Caco-2 (cell line): ENCODE results near the gene PPP1R12A. TPM values are rescaled to one million over a fixed set of nuclear protein-coding genes. Genes with fewer than 3 reads are reported as not detected.

ENCODE experiments used
- BruUV-seq: library from RNA; stranded (reverse); fragments of 400-500 nt; replicated peaks from 2 replicates; lab custom pipeline; 2021; lab: Mats Ljungman, UMichigan
- CTCF ChIA-PET: fragments of 300-600 bp; sonication (Branson Sonifier 250); formaldehyde crosslinking; loops from one replicate; lab custom pipeline; 2022; ENCODE audit warnings: antibody characterized with exemption; lab: Charles Lee
- POLR2A ChIA-PET: fragments of 300-600 bp; sonication (Branson Sonifier 250); formaldehyde crosslinking; loops from one replicate; lab custom pipeline; 2022; ENCODE audit warnings: antibody characterized with exemption; lab: Charles Lee
- DNase-seq, 2 experiments: peaks; one replicate each; pipeline versions ENCODE4 v3.0.0 to v3.0.0-alpha.2; 2020 to 2022
- H3K27me3 ChIP-seq: replicated peaks from 2 replicates; pipeline ENCODE4 v1.6.0; 2011; ENCODE audit warnings: low read length; ENCODE audit not compliant: control insufficient read depth, insufficient read depth
- H3K36me3 ChIP-seq: 2 replicates; pipeline ENCODE4 v1.5.1; 2011; ENCODE audit warnings: low read length; ENCODE audit not compliant: control insufficient read depth, insufficient read depth
- H3K4me1 ChIP-seq: fragments of 250-450 bp; sonication (Bioruptor Pico); 2 replicates; pipeline ENCODE4 v1.5.1; 2020; ENCODE audit warnings: mild to moderate bottlenecking
- H3K4me3 ChIP-seq: 2 replicates; pipeline ENCODE4 v1.5.1; 2011; ENCODE audit warnings: low read depth, mild to moderate bottlenecking, control low read depth, low read length
- H3K9me3 ChIP-seq: fragments of 250-450 bp; sonication (Bioruptor Pico); 2 replicates; pipeline ENCODE4 v1.5.1; 2020; ENCODE audit warnings: mild to moderate bottlenecking, moderate library complexity
- H3K27ac Mint-ChIP-seq: one replicate; pipeline ENCODE4 v1.8.0; 2022; ENCODE audit warnings: mixed read lengths; ENCODE audit not compliant: unreplicated experiment
- H3K27me3 Mint-ChIP-seq: one replicate; pipeline ENCODE4 v1.8.0; 2022; ENCODE audit warnings: mixed read lengths; ENCODE audit not compliant: insufficient read depth, unreplicated experiment
- H3K36me3 Mint-ChIP-seq: one replicate; pipeline ENCODE4 v1.8.0; 2022; ENCODE audit warnings: mild to moderate bottlenecking, mixed read lengths; ENCODE audit not compliant: insufficient read depth, unreplicated experiment
- H3K4me1 Mint-ChIP-seq: one replicate; pipeline ENCODE4 v1.8.0; 2022; ENCODE audit warnings: low read depth, mixed read lengths; ENCODE audit not compliant: unreplicated experiment
- H3K4me3 Mint-ChIP-seq: one replicate; pipeline ENCODE4 v1.8.0; 2022; ENCODE audit warnings: mild to moderate bottlenecking, moderate library complexity, mixed read lengths; ENCODE audit not compliant: unreplicated experiment
- H3K9me3 Mint-ChIP-seq: one replicate; pipeline ENCODE4 v1.8.0; 2022; ENCODE audit warnings: mixed read lengths; ENCODE audit not compliant: unreplicated experiment
- CTCF ChIP-seq, 2 experiments: fragments of 200-600 bp in 1 of 2; IDR thresholded peaks; 1 replicate in 1 of 2; 2 replicates in 1 of 2; pipeline versions ENCODE4 v1.5.1 to v1.8.0; 2011 to 2022; ENCODE audit warnings: antibody characterized with exemption in 1 of 2, control low read depth in 1 of 2, inconsistent platforms in 1 of 2, low read depth in 1 of 2, low read length in 1 of 2, mild to moderate bottlenecking in 1 of 2, moderate library complexity in 1 of 2; ENCODE audit not compliant: insufficient read depth in 1 of 2, severe bottlenecking in 1 of 2, unreplicated experiment in 1 of 2
- intact Hi-C: fragments of 100-400 bp; cut with micrococcal nuclease; formaldehyde crosslinking; loops from one replicate; pipeline ENCODE4 v1.10.0; 2022; ENCODE audit not compliant: unreplicated experiment
- total RNA-seq: library from RNA; stranded (reverse); gene quantifications from 2 replicates; pipeline ENCODE4 v1.2.3, GENCODE V29; 2022

PPP1R12A gene
- total RNA-seq, 1 experiment from 2014 or later: 62.5 TPM

GRCh38 chr12:79850610-79851299 is 84.1 kb downstream of the PPP1R12A start:
- intact Hi-C loops: no loop called here
- BruUV-seq: no TSS peak
- Mint-ChIP-seq H3K27ac (no peak overlapping the region), H3K4me3 (no peak overlapping the region), H3K4me1 (no peaks in the 10 kb centered on the region), H3K36me3 (peaks cover 11% of the 10 kb centered on the region), H3K27me3 (no peaks in the 10 kb centered on the region), H3K9me3 (no peaks in the 10 kb centered on the region)
- Histone ChIP-seq H3K36me3 (no peaks in the 10 kb centered on the region), H3K9me3 (no peaks in the 10 kb centered on the region), H3K27me3 (no peaks in the 10 kb centered on the region), H3K4me1 (no peaks in the 10 kb centered on the region), H3K4me3 (no peak overlapping the region)
- ChIA-PET CTCF (no interaction called here), POLR2A (no interaction called here)
- no peak for DNase-seq
- TF ChIP-seq CTCF (IDR thresholded peaks at IDR 0.05; ENCODE audit: insufficient read depth in 1 of 2, low read depth in 1 of 2, low read length in 1 of 2, severe bottlenecking in 1 of 2, unreplicated experiment in 1 of 2): no peak

DNA sequence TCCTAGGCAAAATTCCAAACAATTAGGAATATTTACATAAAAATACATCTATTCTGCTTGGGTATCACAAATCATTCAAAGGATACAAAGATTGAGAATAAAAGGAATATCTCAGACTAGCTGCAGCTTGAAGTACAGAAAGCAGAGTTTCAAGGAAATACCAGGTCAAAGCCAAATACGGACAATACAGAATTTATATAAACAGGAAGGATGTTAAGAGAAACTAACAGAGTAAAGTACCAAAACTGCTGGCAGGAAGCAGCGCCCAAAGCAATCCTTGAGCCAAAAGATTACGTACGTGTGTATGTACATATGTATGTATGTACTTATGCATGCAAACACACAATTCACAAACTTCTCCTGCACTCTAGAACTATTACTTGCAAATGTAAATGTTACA is 86.6 kb downstream of the PPP1R12A start:
- peaks cover 12% of the 10 kb centered on the region for H3K4me1 ChIP-seq
- Mint-ChIP-seq H3K27me3 (no peaks in the 10 kb centered on the region), H3K4me1 (peaks cover 15% of the 10 kb centered on the region), H3K27ac (no peak overlapping the region), H3K4me3 (no peak overlapping the region), H3K9me3 (peaks cover 11% of the 10 kb centered on the region), H3K36me3 (peaks cover 16% of the 10 kb centered on the region)
- no peak for DNase-seq
- TF ChIP-seq CTCF (IDR thresholded peaks at IDR 0.05; ENCODE audit: insufficient read depth in 1 of 2, low read depth in 1 of 2, low read length in 1 of 2, severe bottlenecking in 1 of 2, unreplicated experiment in 1 of 2): no peak
- H3K9me3 ChIP-seq: no peaks in the 10 kb centered on the region
- H3K27me3 ChIP-seq: no peaks in the 10 kb centered on the region
- BruUV-seq: no TSS peak
- H3K4me3 ChIP-seq: no peak overlapping the region
- H3K36me3 ChIP-seq: no peaks in the 10 kb centered on the region
- POLR2A ChIA-PET: no interaction called here
- intact Hi-C loops: no loop called here
- CTCF ChIA-PET: no interaction called here

GRCh38 chr12:79847417-79847816 is 87.5 kb downstream of the PPP1R12A start:
- Mint-ChIP-seq H3K36me3 (peaks cover 23% of the 10 kb centered on the region), H3K27ac (no peak overlapping the region), H3K4me1 (peaks cover 15% of the 10 kb centered on the region), H3K9me3 (peaks cover 11% of the 10 kb centered on the region), H3K27me3 (no peaks in the 10 kb centered on the region), H3K4me3 (no peak overlapping the region)
- ChIA-PET POLR2A (no interaction called here), CTCF (no interaction called here)
- Histone ChIP-seq H3K36me3 (no peaks in the 10 kb centered on the region), H3K27me3 (no peaks in the 10 kb centered on the region), H3K4me1 (peaks cover 12% of the 10 kb centered on the region), H3K9me3 (no peaks in the 10 kb centered on the region), H3K4me3 (no peak overlapping the region)
- no TSS peak for BruUV-seq
- intact Hi-C loops: no loop called here
- DNase-seq: no peak
- no peak for TF ChIP-seq CTCF (IDR thresholded peaks at IDR 0.05; ENCODE audit: insufficient read depth in 1 of 2, low read depth in 1 of 2, low read length in 1 of 2, severe bottlenecking in 1 of 2, unreplicated experiment in 1 of 2)
